Mesenchymal stem cell (in vitro differentiated cells and primary cell): ENCODE data around the gene PTGS1.

ENCODE experiments used
- DNase-seq: peaks from one replicate; pipeline ENCODE4 v3.0.0-alpha.2; 2013
- H2AFZ ChIP-seq: one replicate; pipeline ENCODE4 v1.6.1; 2013; ENCODE audit warnings: low read depth, mild to moderate bottlenecking, control low read depth, inconsistent platforms, low read length, moderate library complexity
- H2AK5ac ChIP-seq: 2 replicates; pipeline ENCODE4 v1.6.1; 2013; ENCODE audit warnings: low read length, moderate library complexity, mild to moderate bottlenecking, inconsistent platforms; ENCODE audit not compliant: severe bottlenecking
- H2BK120ac ChIP-seq: one replicate; pipeline ENCODE4 v1.6.1; 2013; ENCODE audit warnings: low read depth, mild to moderate bottlenecking, inconsistent platforms, low read length, moderate library complexity
- H2BK12ac ChIP-seq, 2 experiments: one replicate each; pipeline ENCODE4 v1.6.1; 2013; ENCODE audit warnings: inconsistent platforms in 2 of 2, low read length in 2 of 2, mild to moderate bottlenecking in 2 of 2, moderate library complexity in 2 of 2, control low read depth in 1 of 2
- H2BK15ac ChIP-seq: one replicate; pipeline ENCODE4 v1.6.1; 2013; ENCODE audit warnings: mild to moderate bottlenecking, low read depth, inconsistent platforms; ENCODE audit not compliant: poor library complexity, severe bottlenecking
- H2BK5ac ChIP-seq: 2 replicates; pipeline ENCODE4 v1.6.1; 2013; ENCODE audit warnings: low read depth, mild to moderate bottlenecking, low read length, control low read depth, inconsistent platforms; ENCODE audit not compliant: poor library complexity, severe bottlenecking
- H3K14ac ChIP-seq, 2 experiments: one replicate each; pipeline ENCODE4 v1.6.1; 2013; ENCODE audit warnings: inconsistent platforms in 2 of 2, low read length in 2 of 2, control low read depth in 1 of 2, mild to moderate bottlenecking in 1 of 2, moderate library complexity in 1 of 2
- H3K18ac ChIP-seq, 2 experiments: one replicate each; pipeline ENCODE4 v1.6.1; 2013; ENCODE audit warnings: inconsistent platforms in 2 of 2, low read length in 2 of 2, control low read depth in 1 of 2, low read depth in 1 of 2, mild to moderate bottlenecking in 1 of 2
- H3K23ac ChIP-seq, 2 experiments: one replicate each; pipeline ENCODE4 v1.6.1; 2013; ENCODE audit warnings: inconsistent platforms in 2 of 2, low read length in 2 of 2, mild to moderate bottlenecking in 2 of 2, moderate library complexity in 2 of 2, control low read depth in 1 of 2
- H3K27ac ChIP-seq: 2 replicates; pipeline ENCODE4 v1.5.1; 2013; ENCODE audit warnings: mild to moderate bottlenecking, moderate library complexity, low read length, control low read depth, inconsistent platforms; ENCODE audit not compliant: poor library complexity, severe bottlenecking
- H3K27me3 ChIP-seq, 2 experiments: 2 replicates each; pipeline versions ENCODE4 v1.6.1 to v1.7.0; 2013; ENCODE audit warnings: low read length in 2 of 2, mild to moderate bottlenecking in 2 of 2, moderate library complexity in 2 of 2, control low read depth in 1 of 2, inconsistent platforms in 1 of 2; ENCODE audit not compliant: control insufficient read depth in 1 of 2, insufficient read depth in 1 of 2
- H3K36me3 ChIP-seq, 2 experiments: 2 replicates each; pipeline versions ENCODE4 v1.6.1 to v1.7.0; 2013; ENCODE audit warnings: low read length in 2 of 2, control low read depth in 1 of 2, inconsistent platforms in 1 of 2, low read depth in 1 of 2, mild to moderate bottlenecking in 1 of 2; ENCODE audit not compliant: insufficient read depth in 2 of 2, control insufficient read depth in 1 of 2
- H3K4ac ChIP-seq, 2 experiments: one replicate each; pipeline ENCODE4 v1.6.1; 2013; ENCODE audit warnings: inconsistent platforms in 2 of 2, low read length in 2 of 2, mild to moderate bottlenecking in 2 of 2, moderate library complexity in 2 of 2, control low read depth in 1 of 2, low read depth in 1 of 2
- H3K4me1 ChIP-seq: 2 replicates; pipeline ENCODE4 v1.6.1; 2013; ENCODE audit warnings: low read depth, low read length, control low read depth; ENCODE audit not compliant: control insufficient read depth, insufficient read depth
- H3K4me2 ChIP-seq: 2 replicates; pipeline ENCODE4 v1.6.1; 2013; ENCODE audit warnings: low read length, mild to moderate bottlenecking, inconsistent platforms; ENCODE audit not compliant: poor library complexity, severe bottlenecking
- H3K4me3 ChIP-seq, 2 experiments: 2 replicates each; pipeline versions ENCODE4 v1.5.1 to v1.7.0; 2013; ENCODE audit warnings: low read length in 2 of 2, mild to moderate bottlenecking in 2 of 2, control low read depth in 1 of 2, low read depth in 1 of 2; ENCODE audit not compliant: insufficient read depth in 1 of 2
- H3K79me1 ChIP-seq: replicated peaks from 2 replicates; pipeline ENCODE4 v1.6.1; 2013; ENCODE audit warnings: mild to moderate bottlenecking, control low read depth, low read length, inconsistent platforms; ENCODE audit not compliant: poor library complexity, severe bottlenecking
- H3K9ac ChIP-seq: 2 replicates; pipeline ENCODE4 v1.7.0; 2013; ENCODE audit warnings: mild to moderate bottlenecking, low read length, moderate library complexity
- H3K9me3 ChIP-seq: 2 replicates; pipeline ENCODE4 v1.7.0; 2013; ENCODE audit warnings: mild to moderate bottlenecking, low read length; ENCODE audit not compliant: control insufficient read depth
- H4K8ac ChIP-seq: one replicate; pipeline ENCODE4 v1.6.1; 2013; ENCODE audit warnings: inconsistent platforms, mild to moderate bottlenecking, low read length, moderate library complexity
- H4K91ac ChIP-seq: one replicate; pipeline ENCODE4 v1.6.1; 2013; ENCODE audit warnings: mild to moderate bottlenecking, low read length, inconsistent platforms
- WGBS: methylation state at CpG from one replicate; pipeline ENCODE4 v1.1.7; 2013; ENCODE audit warnings: mixed read lengths; 5-methylcytosine and 5-hydroxymethylcytosine counted together

Gene PTGS1

GRCh38 chr9:122338994-122339393 lies 31.8 kb upstream of the PTGS1 start:
- no peak overlapping the region for H2AFZ ChIP-seq
- no peak overlapping the region for H3K18ac ChIP-seq
- no peak for DNase-seq
- H3K23ac ChIP-seq = no peak overlapping the region
- no peaks in the 10 kb centered on the region for H3K9me3 ChIP-seq
- H3K14ac ChIP-seq = no peak overlapping the region
- no peaks in the 10 kb centered on the region for H3K79me1 ChIP-seq
- no peak overlapping the region for H3K9ac ChIP-seq
- no peak overlapping the region for H3K4me2 ChIP-seq
- no peak overlapping the region for H4K8ac ChIP-seq
- peaks cover 31 to 34% of the 10 kb centered on the region in 2 experiments for H3K27me3 ChIP-seq
- peak overlapping the region; percentile 18 for H4K91ac ChIP-seq
- 91% methylated on average over 3 of the region's 3 CpGs for WGBS
- H2BK5ac ChIP-seq = no peak overlapping the region
- H3K4ac ChIP-seq = no peak overlapping the region
- H2AK5ac ChIP-seq = no peak overlapping the region
- H3K4me1 ChIP-seq = no peaks in the 10 kb centered on the region
- H3K27ac ChIP-seq = no peak overlapping the region
- no peak overlapping the region for H3K4me3 ChIP-seq
- H2BK15ac ChIP-seq = no peak overlapping the region
- no peak overlapping the region for H2BK12ac ChIP-seq
- no peak overlapping the region for H2BK120ac ChIP-seq
- no peaks in the 10 kb centered on the region for H3K36me3 ChIP-seq

- no peak overlapping the region for H2BK5ac ChIP-seq
- H2AK5ac ChIP-seq = no peak overlapping the region
- peak overlapping the region in 1 of 2 experiments; percentile 21 for H3K18ac ChIP-seq
- no peak overlapping the region for H3K27ac ChIP-seq
- H2BK15ac ChIP-seq = no peak overlapping the region
- no peak overlapping the region for H4K91ac ChIP-seq
- no peaks in the 10 kb centered on the region for H3K9me3 ChIP-seq
- no peak for DNase-seq
- H2AFZ ChIP-seq = no peak overlapping the region
- H4K8ac ChIP-seq = no peak overlapping the region
- H3K4me2 ChIP-seq = no peak overlapping the region
- H3K23ac ChIP-seq = peak overlapping the region in 1 of 2 experiments; percentile 36
- H3K14ac ChIP-seq = no peak overlapping the region
- H3K9ac ChIP-seq = no peak overlapping the region
- no peaks in the 10 kb centered on the region for H3K36me3 ChIP-seq
- no peak overlapping the region for H3K4ac ChIP-seq
- no peaks in the 10 kb centered on the region for H3K79me1 ChIP-seq
- no peak overlapping the region for H2BK12ac ChIP-seq
- peaks cover 31 to 34% of the 10 kb centered on the region in 2 experiments for H3K27me3 ChIP-seq
- no peak overlapping the region for H3K4me3 ChIP-seq
- WGBS = 72% methylated on average over 5 of the region's 5 CpGs
- no peaks in the 10 kb centered on the region for H3K4me1 ChIP-seq
- H2BK120ac ChIP-seq = no peak overlapping the region
Observed at GRCh38 chr9:122339579-122339978, 31.2 kb upstream of the PTGS1 start.

- WGBS = 83% methylated on average over 6 of the region's 6 CpGs
- Histone ChIP-seq H3K79me1 (no peaks in the 10 kb centered on the region), H3K4me3 (no peak overlapping the region), H3K9ac (no peak overlapping the region), H2BK5ac (no peak overlapping the region), H2BK15ac (no peak overlapping the region), H4K91ac (no peak overlapping the region), H3K14ac (no peak overlapping the region), H3K18ac (no peak overlapping the region), H3K27ac (no peak overlapping the region), H3K4ac (no peak overlapping the region), H3K27me3 (peaks cover 31 to 34% of the 10 kb centered on the region in 2 experiments), H2BK120ac (no peak overlapping the region), H2BK12ac (no peak overlapping the region), H4K8ac (no peak overlapping the region), H3K23ac (no peak overlapping the region), H3K4me1 (no peaks in the 10 kb centered on the region), H2AFZ (no peak overlapping the region), H3K4me2 (no peak overlapping the region), H3K36me3 (no peaks in the 10 kb centered on the region), H3K9me3 (no peaks in the 10 kb centered on the region), H2AK5ac (no peak overlapping the region)
- no peak for DNase-seq
Observed at GRCh38 chr9:122340161-122340560, 30.7 kb upstream of the PTGS1 start.

GRCh38 chr9:122342323-122343050 lies 28.3 kb upstream of the PTGS1 start:
- Histone ChIP-seq H3K18ac (no peak overlapping the region), H3K27me3 (peaks cover 15 to 23% of the 10 kb centered on the region in 2 experiments), H3K9ac (no peak overlapping the region), H3K4me3 (no peak overlapping the region), H2AK5ac (no peak overlapping the region), H3K4me2 (no peak overlapping the region), H4K91ac (no peak overlapping the region), H3K79me1 (no peaks in the 10 kb centered on the region), H3K27ac (no peak overlapping the region), H4K8ac (no peak overlapping the region), H3K36me3 (no peaks in the 10 kb centered on the region), H2BK5ac (no peak overlapping the region), H2BK120ac (no peak overlapping the region), H3K4me1 (peaks cover 6% of the 10 kb centered on the region), H3K9me3 (no peaks in the 10 kb centered on the region), H3K23ac (no peak overlapping the region), H2BK12ac (no peak overlapping the region), H3K4ac (no peak overlapping the region), H2AFZ (no peak overlapping the region), H2BK15ac (no peak overlapping the region), H3K14ac (no peak overlapping the region)
- WGBS = 88% methylated on average over 15 of the region's 15 CpGs
- DNase-seq = no peak
